B cell (primary cell): ENCODE results near the gene PPFIA1.

ENCODE experiments used
- EZH2 ChIP-seq: IDR thresholded peaks from 2 replicates; pipeline ENCODE4 v1.6.1; 2012; ENCODE audit warnings: borderline replicate concordance, low read depth, mild to moderate bottlenecking, moderate library complexity, low read length; ENCODE audit not compliant: insufficient read depth, poor library complexity, severe bottlenecking
- TF ChIP-seq, protein P1 (sequence below): fragments of 200-600 bp; IDR thresholded peaks from one replicate; pipeline ENCODE4 v1.8.0; 2022; ENCODE audit warnings: antibody characterized with exemption, mild to moderate bottlenecking

DNA sequence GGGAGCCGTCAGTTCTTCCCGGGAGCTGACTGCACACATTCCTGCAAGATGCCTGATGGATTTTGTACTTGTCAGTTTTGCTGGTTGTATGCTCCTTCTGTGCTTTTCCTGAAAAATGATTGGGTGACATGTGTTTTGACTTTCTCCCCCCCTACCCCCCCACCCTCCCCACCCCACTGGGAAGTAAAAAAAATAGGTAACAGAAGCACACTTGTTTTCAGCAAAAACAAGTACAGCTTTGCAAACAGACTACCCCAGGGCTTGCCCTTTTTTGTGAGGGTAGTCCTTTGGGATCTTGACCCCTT is 1.1 kb downstream of the PPFIA1 start:
- TF ChIP-seq, protein P1, sequence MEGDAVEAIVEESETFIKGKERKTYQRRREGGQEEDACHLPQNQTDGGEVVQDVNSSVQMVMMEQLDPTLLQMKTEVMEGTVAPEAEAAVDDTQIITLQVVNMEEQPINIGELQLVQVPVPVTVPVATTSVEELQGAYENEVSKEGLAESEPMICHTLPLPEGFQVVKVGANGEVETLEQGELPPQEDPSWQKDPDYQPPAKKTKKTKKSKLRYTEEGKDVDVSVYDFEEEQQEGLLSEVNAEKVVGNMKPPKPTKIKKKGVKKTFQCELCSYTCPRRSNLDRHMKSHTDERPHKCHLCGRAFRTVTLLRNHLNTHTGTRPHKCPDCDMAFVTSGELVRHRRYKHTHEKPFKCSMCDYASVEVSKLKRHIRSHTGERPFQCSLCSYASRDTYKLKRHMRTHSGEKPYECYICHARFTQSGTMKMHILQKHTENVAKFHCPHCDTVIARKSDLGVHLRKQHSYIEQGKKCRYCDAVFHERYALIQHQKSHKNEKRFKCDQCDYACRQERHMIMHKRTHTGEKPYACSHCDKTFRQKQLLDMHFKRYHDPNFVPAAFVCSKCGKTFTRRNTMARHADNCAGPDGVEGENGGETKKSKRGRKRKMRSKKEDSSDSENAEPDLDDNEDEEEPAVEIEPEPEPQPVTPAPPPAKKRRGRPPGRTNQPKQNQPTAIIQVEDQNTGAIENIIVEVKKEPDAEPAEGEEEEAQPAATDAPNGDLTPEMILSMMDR: no peak
- no peak for TF ChIP-seq EZH2
